NCI-H1694 (cell line): ENCODE measurements around the gene KRT5.

ENCODE experiments used
- DNase-seq: peaks from one replicate; lab custom pipeline; 2025; lab: John Stamatoyannopoulos, UW

KRT5 gene

GRCh38 chr12:52537101-52537500 lies 16.9 kb upstream of the KRT5 start:
- no peak for DNase-seq

DNA sequence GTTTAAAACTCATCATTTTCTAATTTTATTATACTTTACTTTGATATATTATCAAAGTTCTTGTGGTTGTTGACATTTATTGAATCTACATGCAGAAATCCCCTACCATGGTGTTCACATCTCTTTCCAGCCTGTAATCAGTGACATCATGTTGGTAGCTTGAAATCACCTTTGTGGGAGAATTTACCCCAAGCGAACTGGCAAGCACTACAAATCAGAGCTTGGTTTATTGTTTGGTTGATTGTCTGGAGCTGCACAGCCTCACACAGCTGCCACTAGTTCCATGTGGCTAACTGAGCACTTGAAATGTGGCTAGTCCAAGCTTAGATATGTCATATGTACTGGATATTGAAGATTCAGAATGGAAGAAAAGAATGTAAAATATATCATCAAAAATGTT lies 15.4 kb upstream of the KRT5 start:
- DNase-seq = peak; percentile 6

- no peak for DNase-seq
These were observed 14.3 kb upstream of the KRT5 start for GRCh38 chr12:52534482-52534881.

DNA sequence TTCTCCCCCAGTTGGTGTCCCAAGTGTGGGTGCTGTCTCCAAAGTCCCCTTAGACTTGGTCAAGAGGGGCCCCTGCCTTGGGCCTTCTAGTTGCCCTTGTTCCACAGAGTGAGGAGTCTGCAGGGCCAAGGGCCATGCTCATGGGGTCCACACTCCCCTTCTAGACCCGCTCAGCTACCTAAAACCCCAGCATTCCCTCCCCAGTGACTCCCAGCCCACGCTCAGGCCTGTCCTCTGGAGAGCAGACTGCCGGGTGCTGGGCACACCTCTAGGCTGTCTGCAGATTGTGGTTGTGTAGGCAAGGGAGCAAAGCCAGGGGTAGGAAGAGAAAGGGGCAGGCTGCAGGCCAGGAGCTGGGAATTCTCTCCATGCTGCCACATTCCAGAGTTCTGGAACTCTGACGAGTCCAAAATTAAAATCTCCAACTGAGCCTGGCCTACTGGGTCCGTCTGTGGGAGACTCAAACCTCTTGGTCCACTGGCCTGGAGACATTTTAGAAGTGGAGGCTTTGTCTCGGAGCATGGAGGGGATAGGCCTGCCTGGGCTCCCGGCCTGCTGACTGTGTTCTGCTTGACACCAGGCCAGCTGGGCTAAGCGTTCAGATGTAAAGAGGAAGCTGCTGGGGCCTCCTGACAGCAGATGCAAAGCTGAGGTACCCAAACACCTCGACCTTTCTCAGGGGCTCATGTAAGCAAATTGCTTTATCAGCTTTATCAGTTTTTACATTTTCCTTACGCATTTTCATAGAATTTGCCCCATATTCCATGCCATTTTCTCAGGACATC lies 13.7 kb upstream of the KRT5 start:
- DNase-seq = no peak

GRCh38 chr12:52532636-52533035 lies 12.4 kb upstream of the KRT5 start:
- DNase-seq = no peak

GRCh38 chr12:52531566-52532300 lies 11.5 kb upstream of the KRT5 start:
- no peak for DNase-seq

DNA sequence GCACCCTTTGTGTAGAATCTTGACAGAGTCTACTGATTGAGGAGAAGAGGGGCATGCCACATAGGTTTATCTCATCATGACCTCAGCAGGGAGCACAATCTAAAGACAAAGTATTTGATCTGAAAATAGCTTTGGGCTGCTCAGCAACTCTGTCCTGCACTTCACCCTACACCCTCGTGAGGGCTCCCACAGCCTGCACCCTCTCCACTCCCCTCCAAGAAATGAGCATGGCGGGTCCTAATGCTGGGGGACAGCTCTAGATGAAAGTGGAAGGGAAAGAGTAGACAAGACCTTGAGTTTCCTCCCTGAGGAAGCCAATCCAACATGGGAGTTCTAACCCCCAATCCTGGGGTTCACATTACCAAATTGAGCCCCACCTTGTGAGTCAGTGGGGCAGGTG lies 10.7 kb upstream of the KRT5 start:
- no peak for DNase-seq

DNA sequence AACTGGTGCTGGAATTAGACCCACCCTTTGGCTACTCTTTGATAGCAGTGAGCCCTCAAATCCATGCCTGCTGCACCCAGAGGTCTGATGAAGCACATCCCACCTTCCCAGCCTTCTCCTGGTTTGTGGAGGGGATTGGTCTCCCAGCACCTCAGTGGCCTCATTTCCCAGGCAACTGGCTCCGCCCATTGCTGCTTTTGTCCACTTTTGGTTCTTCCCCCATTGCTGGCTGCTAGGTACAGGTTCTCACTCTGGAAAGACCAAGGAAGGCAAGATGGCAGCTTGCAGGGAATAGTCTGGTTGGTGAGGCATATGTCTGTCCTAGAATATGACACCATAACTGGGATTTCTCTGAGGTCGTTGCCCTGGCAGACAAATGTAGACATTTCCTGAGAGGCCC lies 10.2 kb upstream of the KRT5 start:
- no peak for DNase-seq

DNA sequence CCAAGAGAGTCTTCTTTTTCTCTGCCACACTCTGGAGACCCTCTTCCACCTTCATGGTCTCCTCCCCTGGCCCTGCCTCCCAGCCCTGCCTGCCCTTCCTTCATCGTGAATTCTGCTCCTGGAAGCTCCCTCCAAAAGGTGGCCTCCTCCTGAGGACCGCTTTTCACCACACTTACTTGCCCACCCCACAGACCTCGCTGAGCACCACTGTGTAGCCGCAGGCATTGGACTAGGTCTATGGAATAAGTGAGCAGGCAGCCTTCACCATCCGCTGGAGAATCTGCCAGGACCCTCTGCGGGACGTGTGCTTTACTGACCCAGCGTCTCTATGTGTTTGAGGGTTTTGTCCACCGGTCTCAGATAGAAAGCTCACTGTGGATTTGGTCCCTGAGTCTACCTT lies 9.7 kb upstream of the KRT5 start:
- DNase-seq = no peak

- no peak for DNase-seq
These were observed 9.2 kb upstream of the KRT5 start for GRCh38 chr12:52529417-52529816.

GRCh38 chr12:52528641-52529143 lies 8.5 kb upstream of the KRT5 start:
- DNase-seq = no peak

DNA sequence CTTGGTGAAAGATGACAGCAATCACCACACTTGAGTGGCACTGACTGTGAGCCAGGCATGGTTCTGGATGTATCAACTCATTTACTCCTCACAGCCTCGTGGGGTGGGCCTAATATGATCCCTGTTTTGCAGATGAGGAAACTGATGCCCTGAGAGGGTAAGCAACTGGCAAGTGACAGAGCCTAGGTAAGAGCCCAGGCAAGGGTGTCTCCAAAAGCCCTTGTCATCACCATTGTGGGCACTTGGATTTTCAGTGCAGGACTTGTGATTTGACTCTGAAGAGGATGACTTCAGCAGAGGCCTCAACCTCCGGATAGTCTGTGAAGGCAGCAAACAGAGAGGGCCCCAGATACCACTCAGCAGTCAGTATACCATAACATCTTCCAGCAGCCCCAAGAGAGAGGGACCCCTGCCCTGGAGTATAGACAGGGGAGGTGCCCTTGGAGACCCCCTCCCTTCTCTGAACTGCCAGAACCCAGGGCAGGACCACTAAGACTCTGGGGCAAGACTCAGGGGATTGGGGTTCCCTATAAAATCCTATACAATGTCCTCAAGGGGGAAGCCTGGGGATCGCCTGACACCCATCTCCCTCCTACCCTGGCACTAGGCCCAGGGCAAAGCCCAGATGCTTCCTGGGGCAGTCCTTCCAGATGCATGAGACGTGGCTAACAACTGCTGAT lies 7.1 kb upstream of the KRT5 start:
- no peak for DNase-seq

DNA sequence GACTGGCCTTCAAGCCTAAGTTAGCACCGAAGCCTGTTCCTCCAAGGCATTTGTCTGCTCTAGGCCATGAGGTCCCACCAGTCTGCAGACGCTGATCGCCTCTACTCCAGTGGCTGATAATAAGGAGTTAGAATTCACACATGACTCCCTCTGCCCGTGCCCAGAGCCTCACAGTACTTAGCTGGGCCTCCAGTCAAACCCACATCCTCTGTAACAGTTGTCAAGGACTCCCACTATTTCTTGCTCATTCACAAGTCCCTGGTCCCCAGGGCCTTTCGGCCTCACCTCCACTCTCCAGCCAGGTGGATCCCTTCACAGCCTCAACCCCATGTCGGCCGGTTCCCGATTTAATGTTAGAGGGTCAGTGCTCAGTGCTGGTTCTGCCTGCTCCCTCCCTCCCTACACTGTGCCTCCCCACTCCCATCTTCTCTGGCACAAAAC lies 6.3 kb upstream of the KRT5 start:
- no peak for DNase-seq

- no peak for DNase-seq
These were observed 5.7 kb upstream of the KRT5 start for GRCh38 chr12:52525661-52526499.

GRCh38 chr12:52524898-52525591 lies 4.9 kb upstream of the KRT5 start:
- no peak for DNase-seq

DNA sequence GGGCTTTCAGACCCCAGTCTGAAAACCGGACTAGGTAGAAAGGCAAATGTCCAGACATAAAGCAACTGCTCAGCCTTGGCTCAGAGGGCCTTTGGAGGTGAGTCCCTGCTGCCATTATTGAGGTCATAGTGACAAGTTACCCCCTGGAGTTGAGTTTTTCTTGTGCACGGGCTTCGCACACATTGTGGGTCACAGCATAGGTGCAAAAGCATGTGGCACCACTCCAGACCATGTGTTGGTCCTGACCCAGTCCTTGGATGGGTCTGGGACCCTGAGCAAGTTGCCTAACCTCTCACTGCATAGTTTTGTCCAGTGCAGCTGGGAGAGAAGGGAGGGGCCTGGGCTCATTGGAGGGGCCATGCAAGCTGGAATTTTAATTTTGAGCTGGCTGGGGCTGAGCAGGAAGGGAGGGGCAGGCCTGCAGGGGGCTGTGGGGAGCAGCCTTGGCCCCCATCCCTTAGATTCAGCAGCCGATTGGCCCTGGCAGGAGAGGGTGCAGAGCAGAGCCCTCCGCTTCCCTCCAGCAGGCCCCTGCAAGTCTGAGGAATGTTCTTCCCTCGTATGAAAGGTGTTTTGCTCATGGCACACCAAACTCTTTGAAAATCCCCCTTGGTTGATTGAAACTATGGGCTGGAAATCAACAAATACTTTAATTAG lies 4.2 kb upstream of the KRT5 start:
- DNase-seq = no peak

GRCh38 chr12:52523824-52524223 lies 3.6 kb upstream of the KRT5 start:
- DNase-seq = no peak

DNA sequence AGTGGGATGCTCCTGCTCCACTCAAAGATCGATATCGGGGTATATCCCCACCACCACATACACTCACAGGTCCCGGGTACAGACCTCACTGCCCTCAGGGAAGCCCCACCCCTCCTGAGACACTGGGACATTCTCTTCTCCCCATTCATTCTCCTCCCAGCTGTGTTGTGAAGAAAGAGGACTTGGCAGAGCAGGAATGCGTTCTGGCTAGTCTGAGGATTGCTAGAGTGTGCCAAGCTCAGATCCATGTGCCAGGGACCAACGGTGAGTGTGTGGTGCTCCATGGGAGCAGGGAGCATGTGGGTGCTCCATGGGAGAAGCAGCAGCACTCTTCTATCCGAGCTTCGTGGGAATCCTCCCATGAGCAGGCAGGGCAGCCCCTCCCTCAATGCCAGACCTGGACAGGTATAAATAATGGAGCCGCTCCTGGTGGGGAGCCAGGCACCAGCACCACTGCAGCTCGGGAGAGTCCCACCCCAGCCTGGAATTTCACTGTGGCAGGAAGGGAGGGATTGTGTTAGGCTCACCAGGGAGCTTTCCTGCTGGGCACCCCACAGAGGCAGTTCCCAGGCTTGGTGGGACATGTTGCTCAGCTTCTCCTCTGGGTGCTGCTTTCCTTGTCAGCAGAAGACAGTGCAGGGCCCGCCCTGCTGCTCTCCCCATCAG lies 2.3 kb upstream of the KRT5 start:
- no peak for DNase-seq

DNA sequence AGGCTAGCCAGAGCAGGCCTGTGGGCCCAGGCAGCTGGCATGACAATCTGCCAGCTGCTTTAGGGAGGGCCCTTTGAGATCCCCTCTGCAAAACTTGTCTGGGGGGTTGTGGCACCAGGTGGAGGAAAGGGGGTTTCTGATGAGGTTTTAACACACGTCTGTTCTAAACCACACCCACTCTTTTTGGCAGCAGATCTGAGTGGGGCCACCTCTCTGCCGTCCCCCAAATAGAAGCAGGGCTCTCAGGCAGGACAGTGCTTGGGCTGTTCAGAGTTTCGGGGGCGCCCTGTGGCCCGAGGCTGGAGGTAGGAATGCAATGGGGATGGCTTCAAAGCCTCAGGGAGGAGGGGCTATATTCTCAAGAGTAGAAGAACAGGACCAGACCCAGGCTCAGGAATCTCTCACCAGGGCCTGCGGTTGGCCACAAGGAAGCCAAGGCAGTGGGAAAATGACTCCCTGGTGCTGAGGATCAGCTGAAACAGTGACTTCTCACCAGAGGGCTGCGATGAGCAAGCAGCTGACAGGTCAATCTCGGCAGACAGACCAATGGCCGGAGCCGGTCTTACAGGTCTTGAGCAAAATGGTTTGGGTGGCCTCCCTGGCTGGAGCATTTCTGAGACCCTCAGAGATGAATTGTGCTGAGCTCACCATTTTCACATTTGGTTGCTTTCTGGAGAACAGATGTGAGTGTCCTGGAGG lies 1.5 kb upstream of the KRT5 start:
- DNase-seq = no peak

DNA sequence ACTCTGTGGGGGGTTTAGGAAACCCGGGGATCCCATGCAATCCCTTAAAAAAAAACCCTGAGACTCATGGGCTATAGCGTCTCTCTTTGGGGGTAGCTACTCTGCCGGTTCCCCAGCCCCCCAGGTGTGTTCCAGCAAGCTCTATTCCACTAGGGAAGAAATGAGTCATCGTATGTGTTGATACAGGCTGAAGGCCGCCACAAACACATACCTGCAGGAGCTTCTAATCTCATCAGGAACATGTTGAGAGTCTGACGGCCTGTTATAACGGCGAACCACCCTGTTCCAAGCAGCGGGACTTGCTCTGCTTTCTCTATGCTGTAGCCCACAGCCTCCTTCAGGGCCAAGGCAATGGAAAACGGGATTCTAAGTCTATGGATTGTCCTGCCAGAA lies 977 bp upstream of the KRT5 start:
- no peak for DNase-seq
